Measurements from ENCODE around the gene NSG1. TPM values are rescaled to one million over a fixed set of nuclear protein-coding genes. Genes with fewer than 3 reads are reported as not detected.

The NSG1 gene
- polyA plus RNA-seq, 1 donor from 2014 or later: 0.69 TPM

DNA sequence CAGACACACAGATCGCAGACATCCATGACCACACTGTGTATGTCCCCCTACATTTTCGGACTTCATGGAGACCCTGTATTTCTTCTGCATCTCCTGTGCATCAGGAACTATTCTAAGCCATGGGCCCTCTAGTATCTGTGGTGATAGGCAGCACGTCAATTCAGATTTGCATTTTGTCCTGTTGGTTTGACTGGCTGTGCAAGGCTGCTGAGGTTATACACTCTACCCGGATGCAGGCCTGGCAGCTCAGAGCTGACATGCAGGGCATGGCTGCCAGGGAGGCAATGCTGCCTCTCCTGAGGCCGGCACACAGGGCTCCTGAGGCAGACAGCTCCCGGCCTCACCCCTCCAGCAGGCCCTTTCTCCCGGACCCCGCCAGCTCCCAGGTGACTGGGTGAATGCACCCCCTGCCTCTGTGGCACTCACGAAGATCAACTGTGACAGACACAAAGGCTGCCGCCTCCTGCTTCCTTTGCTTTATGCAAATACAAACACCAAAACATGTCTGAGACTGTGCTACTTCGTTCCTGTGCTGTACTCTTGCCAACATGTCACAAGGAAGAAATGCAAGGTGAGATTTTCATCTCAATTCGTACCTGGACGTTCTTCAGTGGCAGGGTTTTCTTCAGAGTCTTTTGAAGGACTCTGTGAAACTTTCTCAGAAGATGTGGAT is 51.0 kb downstream of the NSG1 start:
- no peaks in the 10 kb centered on the region for H3K9me3 Mint-ChIP-seq
- peaks cover 8% of the 10 kb centered on the region for H3K36me3 Mint-ChIP-seq
- peaks cover 0 to 1% (median 0%) of the 10 kb centered on the region in 3 donors for H3K4me1 Mint-ChIP-seq
- no peak overlapping the region for H3K27ac Mint-ChIP-seq
- no peaks in the 10 kb centered on the region for H3K27me3 Mint-ChIP-seq
- peak overlapping the region in 2 of 4 donors; percentile 30 to 45 for H3K4me3 Mint-ChIP-seq

DNA sequence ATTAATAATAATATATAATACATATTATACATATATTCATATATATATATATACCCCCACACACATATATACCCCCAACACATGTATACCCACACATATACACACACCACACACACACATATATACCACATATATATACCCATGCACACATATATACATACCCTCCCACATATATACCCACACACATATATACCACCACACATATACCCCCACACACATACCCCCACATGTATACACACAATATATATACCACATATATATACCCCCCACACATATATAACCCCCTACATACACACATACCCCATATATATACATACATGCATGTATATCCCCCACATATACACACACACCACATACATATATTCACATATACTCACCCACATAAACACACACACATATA is 52.0 kb downstream of the NSG1 start:
- H3K4me3 Mint-ChIP-seq: no peak overlapping the region
- no peaks in the 10 kb centered on the region for H3K9me3 Mint-ChIP-seq
- peaks cover 5% of the 10 kb centered on the region for H3K36me3 Mint-ChIP-seq
- H3K4me1 Mint-ChIP-seq: peaks cover 0 to 1% (median 0%) of the 10 kb centered on the region in 3 donors
- no peaks in the 10 kb centered on the region for H3K27me3 Mint-ChIP-seq
- no peak overlapping the region for H3K27ac Mint-ChIP-seq

DNA sequence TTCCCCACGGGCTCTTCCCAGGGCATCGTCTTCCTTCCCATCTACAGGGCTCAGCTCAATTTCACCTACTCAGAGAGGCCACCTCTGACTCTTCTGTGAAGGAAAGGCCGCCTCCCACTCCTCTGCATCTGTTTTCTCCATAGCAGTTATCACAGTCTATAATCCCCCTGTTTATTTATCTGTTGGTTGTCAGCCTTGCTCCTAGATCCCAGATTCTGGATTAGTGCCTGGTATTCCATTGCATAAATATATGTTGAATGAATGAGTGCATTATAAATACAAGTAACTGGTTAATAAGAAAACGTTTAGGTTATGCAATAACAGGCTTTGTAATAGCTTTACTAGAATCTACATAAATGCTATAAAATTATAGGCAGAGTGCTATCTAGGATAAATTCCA is 52.9 kb downstream of the NSG1 start:
- Mint-ChIP-seq H3K4me3 (no peak overlapping the region), H3K27me3 (no peaks in the 10 kb centered on the region), H3K27ac (no peak overlapping the region), H3K9me3 (no peaks in the 10 kb centered on the region), H3K4me1 (peaks cover 0 to 1% (median 0%) of the 10 kb centered on the region in 3 donors), H3K36me3 (peaks cover 5% of the 10 kb centered on the region)

DNA sequence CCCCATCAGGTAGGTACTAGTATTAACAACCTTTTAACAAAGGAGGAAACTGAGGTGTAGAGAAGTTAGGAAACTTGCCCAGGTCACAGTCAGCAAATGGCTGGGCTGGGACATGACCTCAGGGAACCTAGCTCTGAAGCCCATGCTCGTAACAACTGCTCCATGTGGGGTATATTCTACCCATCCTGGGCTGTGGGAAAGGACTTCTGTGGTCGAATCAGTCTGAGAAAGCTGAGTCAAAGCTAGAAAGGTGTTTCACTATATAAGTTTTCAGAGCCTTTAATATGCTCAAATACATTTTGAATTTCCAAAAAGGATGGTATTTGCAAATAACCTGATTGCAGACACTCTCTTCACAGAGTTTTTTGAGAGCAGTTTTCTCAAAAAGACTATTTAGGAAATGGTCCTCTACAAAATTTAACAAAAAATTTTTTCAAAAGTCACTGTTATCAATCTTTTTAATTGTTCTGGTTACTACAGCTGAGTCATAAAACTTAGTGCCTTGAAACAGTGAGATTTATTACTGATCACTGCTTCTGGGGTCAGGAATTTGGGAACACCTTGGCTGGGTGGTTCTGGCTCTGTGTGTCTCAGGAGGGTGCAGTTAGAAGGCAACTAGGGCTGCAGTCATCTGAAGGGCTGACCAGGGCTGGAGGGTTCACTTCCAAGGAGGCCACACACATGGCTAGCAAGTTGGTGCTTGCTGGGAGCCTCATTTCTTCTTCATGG is 53.6 kb downstream of the NSG1 start:
- no peaks in the 10 kb centered on the region for H3K9me3 Mint-ChIP-seq
- H3K27ac Mint-ChIP-seq: no peak overlapping the region
- H3K36me3 Mint-ChIP-seq: peaks cover 6% of the 10 kb centered on the region
- H3K27me3 Mint-ChIP-seq: no peaks in the 10 kb centered on the region
- no peak overlapping the region for H3K4me3 Mint-ChIP-seq
- peaks cover 0 to 1% (median 0%) of the 10 kb centered on the region in 3 donors for H3K4me1 Mint-ChIP-seq

DNA sequence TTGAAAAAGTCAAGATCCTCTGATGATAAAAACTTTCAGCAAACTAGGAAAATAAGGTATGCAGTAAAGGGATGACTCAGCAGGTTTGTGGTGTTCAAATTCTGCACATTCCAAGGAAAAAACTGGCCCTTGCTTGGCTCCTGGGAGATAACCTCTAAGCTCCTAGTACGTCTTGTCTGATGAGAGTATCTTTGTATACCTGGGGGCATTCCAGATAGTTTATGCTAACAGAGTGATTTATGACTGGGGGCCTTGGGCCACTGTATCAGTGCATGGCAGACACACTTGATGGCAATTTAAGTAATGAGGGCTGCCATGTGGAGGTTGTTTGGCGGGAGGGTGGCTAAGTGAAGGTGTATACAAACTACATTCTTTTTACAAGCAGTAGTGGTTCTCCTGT is 56.9 kb downstream of the NSG1 start:
- Mint-ChIP-seq H3K4me1 (peaks cover 0 to under 1% (median 0%) of the 10 kb centered on the region in 3 donors), H3K36me3 (peaks cover 6% of the 10 kb centered on the region), H3K4me3 (no peak overlapping the region), H3K27me3 (no peaks in the 10 kb centered on the region), H3K27ac (no peak overlapping the region), H3K9me3 (no peaks in the 10 kb centered on the region)

DNA sequence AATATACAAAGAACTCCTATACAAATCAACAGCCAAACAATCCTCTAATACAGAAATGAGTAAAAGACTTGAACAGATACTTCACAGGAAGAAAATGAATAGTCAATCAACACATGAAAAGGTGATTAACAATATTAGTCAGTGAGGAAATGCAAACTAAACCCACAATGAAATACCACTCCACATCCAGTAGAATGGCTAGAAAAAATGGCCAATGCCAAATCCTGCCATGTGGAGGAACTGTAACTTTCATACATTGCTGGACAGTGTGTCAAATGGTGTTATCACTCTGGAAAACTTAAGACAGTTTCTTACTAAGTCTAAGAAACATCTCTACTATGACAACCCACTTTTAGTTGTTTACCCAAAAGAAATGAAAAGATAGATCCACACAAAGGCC is 59.5 kb downstream of the NSG1 start:
- no peaks in the 10 kb centered on the region for H3K27me3 Mint-ChIP-seq
- no peaks in the 10 kb centered on the region for H3K9me3 Mint-ChIP-seq

DNA sequence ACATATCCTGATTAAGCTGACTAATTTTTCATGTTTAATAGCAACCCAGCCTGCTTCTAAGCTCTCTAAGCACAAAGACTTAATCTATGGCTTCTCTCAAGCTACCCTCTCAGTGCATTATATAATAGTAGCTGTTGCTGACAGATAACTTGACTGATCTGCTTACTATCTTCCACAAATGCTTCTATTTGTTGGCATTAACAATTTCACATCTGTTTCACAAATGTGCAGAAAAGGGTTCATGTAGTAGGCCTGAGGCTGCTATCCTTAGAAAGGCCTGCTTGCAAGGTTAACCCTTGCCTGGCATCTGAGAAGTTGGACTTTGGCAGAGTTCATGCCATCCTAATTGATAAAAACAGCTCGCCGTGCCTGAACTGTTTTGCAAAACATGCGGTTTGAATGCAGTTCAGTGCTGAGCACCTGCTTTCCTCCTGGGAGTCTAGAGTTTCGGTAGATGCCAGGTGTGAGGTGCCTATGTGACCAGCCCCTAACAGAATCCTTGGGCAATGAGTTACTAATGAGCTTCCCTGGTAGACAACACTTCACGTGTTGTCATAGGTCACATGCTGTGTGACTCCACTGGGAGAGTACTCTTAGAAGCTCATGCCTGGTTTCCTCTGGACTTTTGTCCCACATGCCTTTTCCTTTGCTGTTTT is 68.4 kb downstream of the NSG1 start:
- Mint-ChIP-seq H3K27ac (peak overlapping the region in 1 of 3 donors; percentile 33), H3K27me3 (no peaks in the 10 kb centered on the region), H3K4me3 (peak overlapping the region in 1 of 4 donors; percentile 1), H3K4me1 (peaks cover 4 to 22% (median 8%) of the 10 kb centered on the region in 3 donors), H3K9me3 (no peaks in the 10 kb centered on the region), H3K36me3 (peaks cover 22% of the 10 kb centered on the region)

More for the DNA sequence above, 59.5 kb downstream of the NSG1 start:
- no peak overlapping the region for H3K27ac Mint-ChIP-seq
- H3K36me3 Mint-ChIP-seq: peaks cover 6% of the 10 kb centered on the region
- H3K4me1 Mint-ChIP-seq: peaks cover 0 to 9% (median 0%) of the 10 kb centered on the region in 3 donors
- H3K4me3 Mint-ChIP-seq: no peak overlapping the region

DNA sequence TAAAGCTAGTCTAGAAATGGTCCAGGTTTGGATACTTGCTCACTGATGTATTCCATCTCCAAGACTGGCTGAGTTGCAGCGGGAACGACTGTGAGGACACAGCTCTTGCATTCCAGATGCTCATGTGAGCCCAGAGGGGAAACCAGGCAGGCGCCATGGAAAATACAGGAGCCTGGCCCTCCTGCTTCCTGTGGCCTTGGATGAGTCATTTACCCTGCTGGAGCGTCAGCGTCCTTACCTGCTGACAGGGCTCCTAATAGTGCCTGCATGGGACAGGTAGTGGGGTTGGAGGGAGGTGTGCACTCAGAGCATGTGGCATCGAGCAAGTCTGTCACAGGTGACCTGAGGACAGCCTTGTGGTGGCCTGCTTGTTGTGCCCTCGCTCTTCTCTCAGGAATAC is 69.4 kb downstream of the NSG1 start:
- peaks cover 4 to 18% (median 8%) of the 10 kb centered on the region in 3 donors for H3K4me1 Mint-ChIP-seq
- no peaks in the 10 kb centered on the region for H3K27me3 Mint-ChIP-seq
- no peaks in the 10 kb centered on the region for H3K9me3 Mint-ChIP-seq
- H3K36me3 Mint-ChIP-seq: peaks cover 23% of the 10 kb centered on the region
- peak overlapping the region in 1 of 4 donors; percentile 61 for H3K4me3 Mint-ChIP-seq
- no peak overlapping the region for H3K27ac Mint-ChIP-seq

DNA sequence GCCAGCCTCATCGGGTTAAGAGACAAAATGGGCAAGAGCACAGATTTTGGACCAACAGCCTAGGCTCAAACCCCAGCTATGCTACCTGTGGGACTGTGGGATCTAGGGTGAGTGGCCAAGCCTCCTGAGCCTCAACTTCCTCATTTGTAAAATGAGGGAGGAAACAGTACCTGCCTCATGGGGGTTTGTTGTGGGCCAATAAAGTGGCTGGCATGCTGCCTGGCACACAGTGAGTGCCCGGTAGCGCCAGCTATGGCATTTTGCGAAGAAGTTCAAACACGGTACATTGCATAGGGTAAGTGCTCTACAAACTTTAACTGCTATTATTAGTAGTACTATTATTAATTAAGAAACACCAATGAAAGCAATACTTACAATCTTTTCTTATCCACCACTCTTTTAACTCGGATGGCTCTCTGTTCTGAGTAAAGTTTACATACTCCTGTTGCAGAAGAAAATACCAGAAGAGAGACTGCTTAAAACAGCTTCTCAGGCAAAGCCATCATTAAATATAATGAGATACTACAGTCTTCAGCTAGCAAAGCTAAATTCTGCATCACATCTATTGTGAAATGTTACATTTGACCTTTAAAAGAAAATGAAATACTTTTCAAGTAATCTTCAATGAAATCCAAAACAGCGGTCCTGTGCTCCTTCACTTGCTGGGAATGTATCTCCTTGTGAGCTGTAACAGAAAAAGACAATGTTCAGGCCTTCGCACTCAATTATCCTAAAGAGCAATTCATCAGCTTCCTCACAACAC is 70.1 kb downstream of the NSG1 start:
- peaks cover 25% of the 10 kb centered on the region for H3K36me3 Mint-ChIP-seq
- no peak overlapping the region for H3K4me3 Mint-ChIP-seq
- H3K27ac Mint-ChIP-seq: no peak overlapping the region
- no peaks in the 10 kb centered on the region for H3K27me3 Mint-ChIP-seq
- H3K4me1 Mint-ChIP-seq: peaks cover 4 to 18% (median 8%) of the 10 kb centered on the region in 3 donors
- H3K9me3 Mint-ChIP-seq: no peaks in the 10 kb centered on the region

DNA sequence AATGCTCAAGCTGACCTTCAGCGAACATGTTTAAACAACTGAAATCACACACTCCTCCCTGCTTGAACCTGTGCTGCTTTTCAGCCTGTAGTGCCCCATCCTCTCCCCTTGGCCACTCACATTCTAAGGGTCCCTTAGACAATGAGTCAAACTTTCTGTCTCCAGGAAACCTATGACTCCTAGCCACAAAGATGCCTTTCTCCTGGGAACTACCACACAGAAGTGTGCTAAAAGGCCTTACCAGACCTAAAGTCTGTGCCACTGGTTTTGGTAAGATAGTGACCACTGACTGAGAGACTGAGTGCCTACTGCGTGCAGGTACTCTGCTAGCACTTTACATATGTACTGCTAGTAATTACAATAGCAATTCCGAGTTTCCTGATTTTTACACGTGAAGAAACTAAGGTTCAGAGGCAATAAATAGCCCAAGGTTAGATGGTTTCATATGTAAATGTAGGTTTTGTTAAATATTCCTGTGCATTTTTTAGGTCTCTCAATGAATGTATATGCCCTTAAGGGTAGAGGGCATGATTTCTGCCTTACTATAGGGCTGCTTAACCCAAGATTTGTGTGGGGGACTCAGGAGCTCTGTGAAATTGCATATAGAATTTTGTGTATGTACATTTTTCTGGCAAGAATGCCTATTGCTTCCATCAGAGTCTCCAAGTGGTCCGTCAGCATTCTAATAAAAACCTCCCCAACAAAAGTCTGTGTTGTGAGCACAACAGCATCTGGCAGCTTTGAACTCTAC is 71.1 kb downstream of the NSG1 start:
- Mint-ChIP-seq H3K36me3 (peaks cover 23% of the 10 kb centered on the region), H3K9me3 (no peaks in the 10 kb centered on the region), H3K4me1 (peaks cover 4 to 17% (median 8%) of the 10 kb centered on the region in 3 donors), H3K4me3 (no peak overlapping the region), H3K27ac (no peak overlapping the region), H3K27me3 (no peaks in the 10 kb centered on the region)

DNA sequence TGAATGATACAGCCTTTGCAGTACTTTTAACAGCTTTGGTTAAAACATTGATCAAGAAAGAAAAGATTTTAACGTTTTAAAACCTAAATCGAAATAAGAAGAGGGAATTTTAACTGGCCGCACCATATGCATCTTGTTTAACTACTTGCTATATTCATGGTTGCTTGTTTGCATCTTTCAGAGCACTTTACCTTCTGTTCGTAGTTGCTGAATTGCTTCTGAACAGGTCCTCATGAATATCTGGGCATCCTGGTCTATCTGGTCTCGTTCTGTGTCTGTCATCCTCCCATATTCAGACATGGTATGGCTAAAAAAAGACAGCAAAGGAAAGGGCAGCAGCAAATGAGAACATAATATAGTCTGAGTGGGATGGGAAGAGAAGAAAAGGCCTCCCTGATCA is 72.3 kb downstream of the NSG1 start:
- Mint-ChIP-seq H3K27me3 (no peaks in the 10 kb centered on the region), H3K27ac (no peak overlapping the region), H3K9me3 (no peaks in the 10 kb centered on the region), H3K4me1 (peaks cover 4 to 17% (median 8%) of the 10 kb centered on the region in 3 donors), H3K36me3 (peaks cover 19% of the 10 kb centered on the region), H3K4me3 (no peak overlapping the region)

DNA sequence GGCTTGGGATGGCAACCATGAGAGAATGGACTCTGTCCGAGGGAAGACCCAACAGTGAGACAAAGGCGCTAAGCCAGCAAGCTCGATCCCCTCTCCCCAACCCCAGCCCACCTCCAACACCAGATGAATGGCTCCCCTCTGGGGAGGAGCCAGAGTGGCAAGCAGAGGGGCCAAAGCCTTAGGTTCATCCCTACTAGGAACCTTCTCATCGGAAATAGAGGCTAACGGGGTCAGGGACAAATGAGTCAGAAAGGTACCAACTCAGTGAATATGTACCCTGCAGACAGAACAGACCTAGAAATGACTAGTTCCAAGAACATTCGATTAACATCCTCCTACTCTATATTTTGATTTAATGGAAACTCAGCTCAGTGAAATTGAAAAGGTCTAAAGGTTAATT is 73.9 kb downstream of the NSG1 start:
- Mint-ChIP-seq H3K27me3 (no peaks in the 10 kb centered on the region), H3K4me3 (no peak overlapping the region), H3K9me3 (peaks cover 0 to 5% (median 0%) of the 10 kb centered on the region in 3 donors), H3K4me1 (peaks cover 0 to 11% (median 0%) of the 10 kb centered on the region in 3 donors), H3K36me3 (peaks cover 32% of the 10 kb centered on the region), H3K27ac (peak overlapping the region in 1 of 3 donors; percentile 11)

DNA sequence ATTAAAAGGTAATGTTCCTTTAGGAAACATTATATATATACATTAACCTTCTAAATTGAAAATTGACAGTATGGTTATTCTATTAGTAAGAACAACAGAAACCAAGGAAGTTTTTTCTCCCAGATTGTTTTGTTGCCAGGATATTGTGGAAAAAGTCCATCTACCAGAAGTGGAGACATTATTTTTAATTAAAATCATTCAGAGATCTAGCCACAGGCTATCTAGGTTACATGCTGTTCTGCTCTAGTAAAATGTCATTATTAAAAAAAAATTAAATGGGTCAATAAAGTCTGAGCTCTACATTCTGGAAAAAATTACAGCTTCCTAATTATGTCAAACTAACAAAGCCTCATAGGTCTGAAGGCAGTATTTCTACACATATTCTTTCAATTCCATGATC is 74.3 kb downstream of the NSG1 start:
- no peak overlapping the region for H3K27ac Mint-ChIP-seq
- peak overlapping the region in 1 of 4 donors; percentile 11 for H3K4me3 Mint-ChIP-seq

DNA sequence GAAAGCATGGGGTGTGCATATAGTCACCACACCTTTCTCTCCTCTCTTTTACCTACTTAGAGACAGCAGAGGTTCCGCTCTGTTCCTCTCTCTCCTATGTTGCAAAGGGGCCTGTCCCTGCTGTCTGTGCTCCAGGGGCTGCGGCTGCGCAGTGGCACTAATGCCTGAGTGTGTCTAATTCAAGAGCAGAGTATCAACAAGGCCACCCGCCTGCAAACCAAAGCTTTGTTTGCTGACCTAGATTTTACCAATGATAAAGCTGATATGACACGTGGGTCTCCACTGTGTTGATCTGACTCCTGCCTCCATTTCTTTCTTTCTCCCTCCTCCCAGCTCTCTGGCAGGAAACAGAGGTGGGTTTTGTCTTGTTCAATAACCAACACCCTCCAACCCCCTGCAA is 74.9 kb downstream of the NSG1 start:
- Mint-ChIP-seq H3K4me1 (peaks cover 0 to 5% (median 0%) of the 10 kb centered on the region in 3 donors), H3K36me3 (peaks cover 42% of the 10 kb centered on the region), H3K27ac (no peak overlapping the region), H3K9me3 (peaks cover 1 to 5% (median 4%) of the 10 kb centered on the region in 3 donors), H3K4me3 (peak overlapping the region in 2 of 4 donors; percentile 11 to 47), H3K27me3 (no peaks in the 10 kb centered on the region)

More for the DNA sequence above, 74.3 kb downstream of the NSG1 start:
- peaks cover 35% of the 10 kb centered on the region for H3K36me3 Mint-ChIP-seq
- H3K27me3 Mint-ChIP-seq: no peaks in the 10 kb centered on the region
- H3K9me3 Mint-ChIP-seq: peaks cover 0 to 5% (median 1%) of the 10 kb centered on the region in 3 donors
- peaks cover 0 to 10% (median 0%) of the 10 kb centered on the region in 3 donors for H3K4me1 Mint-ChIP-seq
